Trophoblast cell (in vitro differentiated cells and primary cell): ENCODE measurements around the gene NCK2.

ENCODE experiments used
- DNase-seq, 2 donors: peaks; one replicate each; pipeline ENCODE4 v3.0.0-alpha.2; 2016
- H2AFZ ChIP-seq: 2 replicates; pipeline ENCODE4 v1.6.1; 2013; ENCODE audit warnings: low read length, moderate library complexity, mild to moderate bottlenecking; ENCODE audit not compliant: insufficient read depth, poor library complexity
- H2AK5ac ChIP-seq: 2 replicates; pipeline ENCODE4 v1.6.1; 2013; ENCODE audit warnings: mild to moderate bottlenecking, low read length
- H2BK120ac ChIP-seq: 2 replicates; pipeline ENCODE4 v1.6.1; 2013; ENCODE audit warnings: low read length, mild to moderate bottlenecking, moderate library complexity; ENCODE audit not compliant: insufficient read depth, poor library complexity
- H2BK12ac ChIP-seq: 2 replicates; pipeline ENCODE4 v1.6.1; 2013; ENCODE audit warnings: mild to moderate bottlenecking, low read length, moderate library complexity
- H2BK5ac ChIP-seq: 2 replicates; pipeline ENCODE4 v1.6.1; 2013; ENCODE audit warnings: low read length, low read depth, moderate library complexity, mild to moderate bottlenecking; ENCODE audit not compliant: poor library complexity
- H3K14ac ChIP-seq: 2 replicates; pipeline ENCODE4 v1.6.1; 2013; ENCODE audit warnings: mild to moderate bottlenecking, low read length
- H3K18ac ChIP-seq: 2 replicates; pipeline ENCODE4 v1.6.1; 2013; ENCODE audit warnings: mild to moderate bottlenecking, low read length
- H3K23ac ChIP-seq: 2 replicates; pipeline ENCODE4 v1.6.1; 2013; ENCODE audit warnings: low read length
- H3K27ac ChIP-seq: 2 replicates; pipeline ENCODE4 v1.5.1; 2013; ENCODE audit warnings: low read depth, mild to moderate bottlenecking, inconsistent platforms, low read length, moderate library complexity
- H3K27me3 ChIP-seq: 2 replicates; pipeline ENCODE4 v1.6.1; 2013; ENCODE audit warnings: inconsistent platforms, mild to moderate bottlenecking, low read length, moderate library complexity; ENCODE audit not compliant: insufficient read depth
- H3K36me3 ChIP-seq, 2 experiments: 1 replicate in 1 of 2; 2 replicates in 1 of 2; pipeline ENCODE4 v1.6.1; 2013; ENCODE audit warnings: low read length in 2 of 2, mild to moderate bottlenecking in 2 of 2, moderate library complexity in 1 of 2; ENCODE audit not compliant: insufficient read depth in 2 of 2, control insufficient read depth in 1 of 2
- H3K4ac ChIP-seq: 2 replicates; pipeline ENCODE4 v1.6.1; 2013; ENCODE audit warnings: low read depth, mild to moderate bottlenecking, low read length, moderate library complexity
- H3K4me1 ChIP-seq, 2 experiments: 1 replicate in 1 of 2; 2 replicates in 1 of 2; pipeline ENCODE4 v1.6.1; 2013; ENCODE audit warnings: low read length in 2 of 2, mild to moderate bottlenecking in 2 of 2, moderate library complexity in 1 of 2; ENCODE audit not compliant: insufficient read depth in 2 of 2, control insufficient read depth in 1 of 2
- H3K4me2 ChIP-seq: 2 replicates; pipeline ENCODE4 v1.6.1; 2013; ENCODE audit warnings: inconsistent platforms, mild to moderate bottlenecking, low read length, moderate library complexity
- H3K4me3 ChIP-seq: 2 replicates; pipeline ENCODE4 v1.5.1; 2013; ENCODE audit warnings: mild to moderate bottlenecking, low read depth, low read length, inconsistent platforms
- H3K79me1 ChIP-seq: one replicate; pipeline ENCODE4 v1.6.1; 2013; ENCODE audit warnings: low read length
- H3K79me2 ChIP-seq: 2 replicates; pipeline ENCODE4 v1.6.1; 2013; ENCODE audit warnings: low read length, mild to moderate bottlenecking; ENCODE audit not compliant: control insufficient read depth, insufficient read depth, poor library complexity
- H3K9ac ChIP-seq: 2 replicates; pipeline ENCODE4 v1.6.1; 2013; ENCODE audit warnings: mild to moderate bottlenecking, low read length
- H3K9me3 ChIP-seq: 2 replicates; pipeline ENCODE4 v1.6.1; 2013; ENCODE audit warnings: low read depth, mild to moderate bottlenecking, control low read depth, inconsistent platforms, low read length; ENCODE audit not compliant: insufficient read depth
- H4K12ac ChIP-seq: 2 replicates; pipeline ENCODE4 v1.6.1; 2013; ENCODE audit warnings: low read depth, mild to moderate bottlenecking, low read length, moderate library complexity
- H4K8ac ChIP-seq: 2 replicates; pipeline ENCODE4 v1.6.1; 2013; ENCODE audit warnings: low read depth, mild to moderate bottlenecking, low read length, moderate library complexity
- H4K91ac ChIP-seq: one replicate; pipeline ENCODE4 v1.6.1; 2013; ENCODE audit warnings: low read depth, mild to moderate bottlenecking, low read length, moderate library complexity
- WGBS: extraction: QIAGEN DNeasy Blood & Tissue Kit; methylation state at CpG from one replicate; pipeline ENCODE4 v1.1.7; 2013; ENCODE audit warnings: missing lambda C conversion rate; ENCODE audit not compliant: insufficient read length, insufficient coverage; ENCODE audit errors: extremely low coverage; 5-methylcytosine and 5-hydroxymethylcytosine counted together

NCK2 gene

GRCh38 chr2:105708697-105709096 lies 36.0 kb upstream of the NCK2 start:
- no peak overlapping the region for H2AK5ac ChIP-seq

GRCh38 chr2:105711394-105711793 lies 33.3 kb upstream of the NCK2 start:
- H2AFZ ChIP-seq: no peak overlapping the region
- no peaks in the 10 kb centered on the region for H3K36me3 ChIP-seq

More at GRCh38 chr2:105708697-105709096, 36.0 kb upstream of the NCK2 start:
- no peaks in the 10 kb centered on the region for H3K79me1 ChIP-seq
- DNase-seq: no peak
- H4K91ac ChIP-seq: no peak overlapping the region
- no peak overlapping the region for H3K14ac ChIP-seq
- no peak overlapping the region for H3K9ac ChIP-seq
- H3K4me1 ChIP-seq: peaks cover 0 to 2% of the 10 kb centered on the region in 2 experiments
- H3K36me3 ChIP-seq: no peaks in the 10 kb centered on the region
- no peaks in the 10 kb centered on the region for H3K79me2 ChIP-seq
- H2BK12ac ChIP-seq: no peak overlapping the region
- no peaks in the 10 kb centered on the region for H3K9me3 ChIP-seq
- H4K12ac ChIP-seq: no peak overlapping the region
- H3K4ac ChIP-seq: no peak overlapping the region
- no peak overlapping the region for H3K27ac ChIP-seq
- no peak overlapping the region for H3K23ac ChIP-seq
- H3K18ac ChIP-seq: no peak overlapping the region
- H2BK5ac ChIP-seq: no peak overlapping the region
- H2BK120ac ChIP-seq: no peak overlapping the region
- H3K4me3 ChIP-seq: no peak overlapping the region
- no peaks in the 10 kb centered on the region for H3K27me3 ChIP-seq
- no peak overlapping the region for H3K4me2 ChIP-seq
- H2AFZ ChIP-seq: no peak overlapping the region
- no peak overlapping the region for H4K8ac ChIP-seq

GRCh38 chr2:105712166-105712915 lies 32.4 kb upstream of the NCK2 start:
- no peak overlapping the region for H4K91ac ChIP-seq
- no peak overlapping the region for H3K4ac ChIP-seq
- H2BK120ac ChIP-seq: no peak overlapping the region
- H3K9ac ChIP-seq: no peak overlapping the region
- no CpG with 5 or more reads among the region's 5 CpGs for WGBS
- H3K18ac ChIP-seq: no peak overlapping the region
- H2BK12ac ChIP-seq: no peak overlapping the region
- no peak overlapping the region for H2AK5ac ChIP-seq
- H3K79me1 ChIP-seq: no peaks in the 10 kb centered on the region
- H3K4me3 ChIP-seq: no peak overlapping the region
- peaks cover 0 to 2% of the 10 kb centered on the region in 2 experiments for H3K4me1 ChIP-seq
- no peak overlapping the region for H3K4me2 ChIP-seq
- no peak overlapping the region for H4K8ac ChIP-seq
- H2BK5ac ChIP-seq: no peak overlapping the region
- no peak overlapping the region for H3K23ac ChIP-seq
- no peak overlapping the region for H3K27ac ChIP-seq
- no peak for DNase-seq
- H3K27me3 ChIP-seq: no peaks in the 10 kb centered on the region
- H3K36me3 ChIP-seq: no peaks in the 10 kb centered on the region
- H3K14ac ChIP-seq: no peak overlapping the region
- H3K79me2 ChIP-seq: no peaks in the 10 kb centered on the region
- peaks cover 2% of the 10 kb centered on the region for H3K9me3 ChIP-seq
- no peak overlapping the region for H4K12ac ChIP-seq
- no peak overlapping the region for H2AFZ ChIP-seq

More at GRCh38 chr2:105711394-105711793, 33.3 kb upstream of the NCK2 start:
- Histone ChIP-seq H3K14ac (no peak overlapping the region), H2BK12ac (no peak overlapping the region), H3K9ac (no peak overlapping the region), H2AK5ac (no peak overlapping the region), H3K18ac (no peak overlapping the region), H2BK5ac (no peak overlapping the region), H3K4me1 (peaks cover 0 to 2% of the 10 kb centered on the region in 2 experiments), H3K27ac (no peak overlapping the region), H3K9me3 (peaks cover 2% of the 10 kb centered on the region), H3K23ac (no peak overlapping the region), H3K79me2 (no peaks in the 10 kb centered on the region), H4K91ac (no peak overlapping the region), H4K8ac (no peak overlapping the region), H2BK120ac (no peak overlapping the region), H3K79me1 (no peaks in the 10 kb centered on the region), H3K4ac (no peak overlapping the region), H3K4me3 (no peak overlapping the region), H3K27me3 (no peaks in the 10 kb centered on the region), H4K12ac (no peak overlapping the region), H3K4me2 (no peak overlapping the region)
- no peak for DNase-seq

GRCh38 chr2:105712981-105713596 lies 31.6 kb upstream of the NCK2 start:
- no peaks in the 10 kb centered on the region for H3K36me3 ChIP-seq
- H3K79me2 ChIP-seq: no peaks in the 10 kb centered on the region
- no peak overlapping the region for H3K18ac ChIP-seq
- no peak overlapping the region for H3K4ac ChIP-seq
- no peak overlapping the region for H2BK12ac ChIP-seq
- peaks cover 0 to 2% of the 10 kb centered on the region in 2 experiments for H3K4me1 ChIP-seq
- H3K9me3 ChIP-seq: peaks cover 2% of the 10 kb centered on the region
- no peak overlapping the region for H4K8ac ChIP-seq
- H2BK120ac ChIP-seq: no peak overlapping the region
- H2AFZ ChIP-seq: no peak overlapping the region
- no peaks in the 10 kb centered on the region for H3K27me3 ChIP-seq
- H3K27ac ChIP-seq: no peak overlapping the region
- H4K91ac ChIP-seq: no peak overlapping the region
- no peak overlapping the region for H4K12ac ChIP-seq
- no peak overlapping the region for H3K4me2 ChIP-seq
- H3K4me3 ChIP-seq: no peak overlapping the region
- H3K23ac ChIP-seq: no peak overlapping the region
- no peak overlapping the region for H3K14ac ChIP-seq
- WGBS: no CpG with 5 or more reads among the region's 6 CpGs
- no peak for DNase-seq
- no peaks in the 10 kb centered on the region for H3K79me1 ChIP-seq
- H2BK5ac ChIP-seq: no peak overlapping the region
- no peak overlapping the region for H3K9ac ChIP-seq
- H2AK5ac ChIP-seq: no peak overlapping the region
